Lung (tissue), 12 donors: Measurements from ENCODE around the gene MIF. TPM values are rescaled to one million over a fixed set of nuclear protein-coding genes. Genes with fewer than 3 reads are reported as not detected.
A peak's percentile ranks its signal among the peaks of the same experiment; 100 is the strongest.

Experiments used
- ATAC-seq: fragments of 200-7000 bp; cut with Tn5 transposase; one replicate; pipeline ENCODE4 v1.9.1; 2020; ENCODE audit warnings: moderate number of reproducible peaks; ENCODE audit not compliant: insufficient read depth, low FRiP score
- DNase-seq, 3 donors: peaks; one replicate each; pipeline ENCODE4 v3.0.0-alpha.2; 2013 to 2017
- H3K27ac ChIP-seq, 2 donors: one replicate each; pipeline ENCODE4 v1.5.1; 2013; ENCODE audit warnings: mild to moderate bottlenecking in 2 of 2, moderate library complexity in 2 of 2, control low read depth in 1 of 2, inconsistent platforms in 1 of 2, low read depth in 1 of 2, low read length in 1 of 2
- H3K27me3 ChIP-seq, 3 donors: one replicate each; pipeline ENCODE4 v1.5.1; 2013; ENCODE audit warnings: low read length in 2 of 3; ENCODE audit not compliant: control insufficient read depth in 3 of 3, insufficient read depth in 3 of 3
- H3K36me3 ChIP-seq, 4 donors: one replicate each; pipeline ENCODE4 v1.5.1; 2013; ENCODE audit warnings: low read length in 4 of 4, mild to moderate bottlenecking in 1 of 4, moderate library complexity in 1 of 4; ENCODE audit not compliant: control insufficient read depth in 4 of 4, insufficient read depth in 4 of 4
- H3K4me1 ChIP-seq, 5 donors: one replicate each; pipeline ENCODE4 v1.5.1; 2013; ENCODE audit warnings: low read length in 5 of 5, mild to moderate bottlenecking in 2 of 5, moderate library complexity in 1 of 5; ENCODE audit not compliant: control insufficient read depth in 5 of 5, insufficient read depth in 5 of 5
- H3K4me3 ChIP-seq: one replicate; pipeline ENCODE4 v1.5.1; 2013; ENCODE audit warnings: mild to moderate bottlenecking, control low read depth, moderate library complexity
- H3K9ac ChIP-seq, 2 donors: one replicate each; pipeline ENCODE4 v1.5.1; 2013; ENCODE audit warnings: low read length in 2 of 2, control low read depth in 1 of 2; ENCODE audit not compliant: insufficient read depth in 1 of 2
- H3K9me3 ChIP-seq, 4 donors: one replicate each; pipeline ENCODE4 v1.5.1; 2013; ENCODE audit warnings: low read length in 3 of 4, mild to moderate bottlenecking in 1 of 4, moderate library complexity in 1 of 4; ENCODE audit not compliant: control insufficient read depth in 4 of 4, insufficient read depth in 3 of 4
- WGBS, 2 donors: extraction: QIAGEN DNeasy Blood & Tissue Kit; methylation state at CpG; one replicate each; pipeline ENCODE4 v1.1.7; 2013; 5-methylcytosine and 5-hydroxymethylcytosine counted together
- polyA plus RNA-seq, 2 donors: library from polyadenylated mRNA; stranded (reverse); fragments of 200-250 nt; gene quantifications; one replicate each; pipeline ENCODE4 v1.2.1, GENCODE V29; 2013
- total RNA-seq, 2 donors: library from RNA; depleted of rRNA in 1 of 2; stranded (reverse); fragments of >200 nt in 1 of 2; gene quantifications; one replicate each; pipeline ENCODE4 v1.2.1, GENCODE V29; 2014 to 2021
- TF ChIP-seq, protein P1 (sequence below): IDR thresholded peaks from 2 replicates; pipeline ENCODE4 v1.5.1; 2012; ENCODE audit warnings: mild to moderate bottlenecking; ENCODE audit errors: control extremely low read depth, extremely low read depth
- donor health status: control.
- donor health status: control.
- donor health status: Bipolar disorder and iron deficiency.
- donor health status: healthy.
- donor health status: DM: yes; HTN: yes; CAD: no.

Gene MIF
- total and polyA plus RNA-seq, 4 donors, result 71.8 to 887 (median 801) TPM

DNA sequence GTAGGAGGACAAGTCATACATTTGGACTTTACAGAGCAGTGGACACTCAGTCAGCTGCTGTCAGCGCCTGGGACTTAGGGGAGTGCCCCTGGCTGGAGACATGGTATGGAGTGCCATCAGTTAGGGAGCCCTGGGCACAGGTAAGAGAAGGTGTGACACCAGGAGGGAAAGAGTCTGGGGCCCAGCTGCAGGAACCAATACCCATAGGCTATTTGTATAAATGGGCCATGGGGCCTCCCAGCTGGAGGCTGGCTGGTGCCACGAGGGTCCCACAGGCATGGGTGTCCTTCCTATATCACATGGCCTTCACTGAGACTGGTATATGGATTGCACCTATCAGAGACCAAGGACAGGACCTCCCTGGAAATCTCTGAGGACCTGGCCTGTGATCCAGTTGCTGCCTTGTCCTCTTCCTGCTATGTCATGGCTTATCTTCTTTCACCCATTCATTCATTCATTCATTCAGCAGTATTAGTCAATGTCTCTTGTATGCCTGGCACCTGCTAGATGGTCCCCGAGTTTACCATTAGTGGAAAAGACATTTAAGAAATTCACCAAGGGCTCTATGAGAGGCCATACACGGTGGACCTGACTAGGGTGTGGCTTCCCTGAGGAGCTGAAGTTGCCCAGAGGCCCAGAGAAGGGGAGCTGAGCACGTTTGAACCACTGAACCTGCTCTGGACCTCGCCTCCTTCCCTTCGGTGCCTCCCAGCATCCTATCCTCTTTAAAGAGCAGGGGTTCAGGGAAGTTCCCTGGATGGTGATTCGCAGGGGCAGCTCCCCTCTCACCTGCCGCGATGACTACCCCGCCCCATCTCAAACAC lies 850 bp upstream of the MIF start:
- no peaks in the 10 kb centered on the region for H3K27me3 ChIP-seq
- H3K4me1 ChIP-seq, result peaks cover 0 to 17% (median 4%) of the 10 kb centered on the region in 5 donors
- peak overlapping the region; percentile 95 to 98 for H3K27ac ChIP-seq
- WGBS, 2 donors, result 28 to 29% methylated on average over 11 of the region's 11 CpGs
- peak overlapping the region; percentile 12 for H3K4me3 ChIP-seq
- peaks cover 6 to 15% (median 12%) of the 10 kb centered on the region in 4 donors for H3K36me3 ChIP-seq
- TF ChIP-seq, protein P1, sequence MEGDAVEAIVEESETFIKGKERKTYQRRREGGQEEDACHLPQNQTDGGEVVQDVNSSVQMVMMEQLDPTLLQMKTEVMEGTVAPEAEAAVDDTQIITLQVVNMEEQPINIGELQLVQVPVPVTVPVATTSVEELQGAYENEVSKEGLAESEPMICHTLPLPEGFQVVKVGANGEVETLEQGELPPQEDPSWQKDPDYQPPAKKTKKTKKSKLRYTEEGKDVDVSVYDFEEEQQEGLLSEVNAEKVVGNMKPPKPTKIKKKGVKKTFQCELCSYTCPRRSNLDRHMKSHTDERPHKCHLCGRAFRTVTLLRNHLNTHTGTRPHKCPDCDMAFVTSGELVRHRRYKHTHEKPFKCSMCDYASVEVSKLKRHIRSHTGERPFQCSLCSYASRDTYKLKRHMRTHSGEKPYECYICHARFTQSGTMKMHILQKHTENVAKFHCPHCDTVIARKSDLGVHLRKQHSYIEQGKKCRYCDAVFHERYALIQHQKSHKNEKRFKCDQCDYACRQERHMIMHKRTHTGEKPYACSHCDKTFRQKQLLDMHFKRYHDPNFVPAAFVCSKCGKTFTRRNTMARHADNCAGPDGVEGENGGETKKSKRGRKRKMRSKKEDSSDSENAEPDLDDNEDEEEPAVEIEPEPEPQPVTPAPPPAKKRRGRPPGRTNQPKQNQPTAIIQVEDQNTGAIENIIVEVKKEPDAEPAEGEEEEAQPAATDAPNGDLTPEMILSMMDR, result no peak
- peak overlapping the region; percentile 59 to 74 for H3K9ac ChIP-seq
- ATAC-seq (no peak), DNase-seq (peak in 1 of 3 donors; percentile 39)
- no peaks in the 10 kb centered on the region for H3K9me3 ChIP-seq

DNA sequence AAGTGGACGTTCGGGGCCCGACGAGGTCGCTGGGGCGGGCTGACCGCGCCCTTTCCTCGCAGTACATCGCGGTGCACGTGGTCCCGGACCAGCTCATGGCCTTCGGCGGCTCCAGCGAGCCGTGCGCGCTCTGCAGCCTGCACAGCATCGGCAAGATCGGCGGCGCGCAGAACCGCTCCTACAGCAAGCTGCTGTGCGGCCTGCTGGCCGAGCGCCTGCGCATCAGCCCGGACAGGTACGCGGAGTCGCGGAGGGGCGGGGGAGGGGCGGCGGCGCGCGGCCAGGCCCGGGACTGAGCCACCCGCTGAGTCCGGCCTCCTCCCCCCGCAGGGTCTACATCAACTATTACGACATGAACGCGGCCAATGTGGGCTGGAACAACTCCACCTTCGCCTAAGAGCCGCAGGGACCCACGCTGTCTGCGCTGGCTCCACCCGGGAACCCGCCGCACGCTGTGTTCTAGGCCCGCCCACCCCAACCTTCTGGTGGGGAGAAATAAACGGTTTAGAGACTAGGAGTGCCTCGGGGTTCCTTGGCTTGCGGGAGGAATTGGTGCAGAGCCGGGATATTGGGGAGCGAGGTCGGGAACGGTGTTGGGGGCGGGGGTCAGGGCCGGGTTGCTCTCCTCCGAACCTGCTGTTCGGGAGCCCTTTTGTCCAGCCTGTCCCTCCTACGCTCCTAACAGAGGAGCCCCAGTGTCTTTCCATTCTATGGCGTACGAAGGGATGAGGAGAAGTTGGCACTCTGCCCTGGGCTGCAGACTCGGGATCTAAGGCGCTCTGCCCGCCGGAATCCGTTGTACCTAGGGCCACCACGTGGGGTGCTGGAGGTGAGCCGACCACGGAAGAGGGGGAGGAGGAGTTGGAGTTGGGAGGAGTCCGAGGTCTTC lies 771 bp downstream of the MIF start:
- WGBS, 2 donors, result 1 to 2% methylated on average over 74 to 79 of the region's 79 CpGs
- peak; percentile 46 for ATAC-seq
- peak; percentile 81 to 85 (median 83) for DNase-seq

DNA sequence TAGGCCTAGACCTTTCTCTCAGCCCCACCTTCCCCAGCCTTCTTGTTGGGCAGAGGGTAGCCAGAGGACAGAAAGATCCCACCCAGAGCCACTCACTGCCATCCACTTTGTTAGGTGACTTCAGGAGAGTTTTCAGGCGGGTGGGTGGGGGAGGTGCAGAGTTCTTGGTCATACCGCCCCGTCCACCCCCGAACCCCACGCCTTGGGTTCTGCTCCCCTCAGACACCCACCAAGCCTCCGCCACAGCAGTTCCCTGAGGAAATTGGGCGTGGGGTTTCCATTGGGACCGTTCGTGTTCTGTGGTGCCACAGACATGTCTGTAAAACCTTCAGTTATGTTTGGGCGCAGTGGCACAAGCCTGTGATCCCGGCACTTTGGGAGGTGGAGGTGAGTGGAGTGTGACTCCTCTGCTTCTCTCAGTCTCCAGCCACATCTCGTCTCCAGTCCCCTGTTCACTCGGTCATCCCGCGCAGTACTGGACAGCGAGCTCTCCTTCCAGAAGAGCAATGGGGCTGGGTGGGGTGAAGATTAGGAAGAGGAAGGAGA lies 1.5 kb downstream of the MIF start:
- 85 to 93% methylated on average over 16 of the region's 16 CpGs for WGBS, 2 donors
- Histone ChIP-seq H3K27me3 (no peaks in the 10 kb centered on the region), H3K4me3 (peak overlapping the region; percentile 78), H3K36me3 (peaks cover 3 to 15% (median 12%) of the 10 kb centered on the region in 4 donors), H3K27ac (peak overlapping the region in 1 of 2 donors; percentile 98), H3K9me3 (no peaks in the 10 kb centered on the region), H3K4me1 (peaks cover 0 to 17% (median 4%) of the 10 kb centered on the region in 5 donors), H3K9ac (no peak overlapping the region)
- ATAC-seq, result no peak
- DNase-seq, result no peak
- TF ChIP-seq, protein P1, result no peak

More for the DNA sequence above, 771 bp downstream of the MIF start:
- Histone ChIP-seq H3K27ac (peak overlapping the region; percentile 95 to 98), H3K36me3 (peaks cover 3 to 15% (median 12%) of the 10 kb centered on the region in 4 donors), H3K27me3 (no peaks in the 10 kb centered on the region), H3K4me3 (peak overlapping the region; percentile 78), H3K9me3 (no peaks in the 10 kb centered on the region), H3K4me1 (peaks cover 0 to 17% (median 4%) of the 10 kb centered on the region in 5 donors), H3K9ac (peak overlapping the region; percentile 30 to 72)
- TF ChIP-seq, protein P1, result no peak
